IMR-90 (cell line): ENCODE data around the gene MSX1. TPM values are rescaled to one million over a fixed set of nuclear protein-coding genes. Genes with fewer than 3 reads are reported as not detected.

Source experiments
- ATAC-seq: fragments of 200-7000 bp; cut with Tn5 transposase; 2 replicates; pipeline ENCODE4 v1.9.1; 2020; ENCODE audit warnings: low read depth, mild to moderate bottlenecking, moderate library complexity
- BruUV-seq: library from RNA; stranded (reverse); fragments of 400-500 nt; replicated peaks from 2 replicates; lab custom pipeline; 2021; lab: Mats Ljungman, UMichigan
- CTCF ChIA-PET: fragments of 300-600 bp; formaldehyde crosslinking; extraction: SDS; loops from one replicate; lab custom pipeline; 2021; ENCODE audit warnings: antibody characterized with exemption; lab: Yijun Ruan, JAX
- POLR2A ChIA-PET: fragments of 300-600 bp; sonication (Branson Sonifier 250); formaldehyde crosslinking; loops from one replicate; lab custom pipeline; 2022; ENCODE audit warnings: antibody characterized with exemption; ENCODE audit not compliant: unreplicated experiment; lab: Charles Lee
- DNase-seq: peaks from one replicate; pipeline ENCODE4 v3.0.0; 2013
- H2AFZ ChIP-seq: replicated peaks from 2 replicates; pipeline ENCODE3; 2013; ENCODE audit warnings: low read length, mild to moderate bottlenecking; ENCODE audit not compliant: poor library complexity
- H2AK5ac ChIP-seq: 2 replicates; pipeline ENCODE4 v1.6.1; 2013; ENCODE audit warnings: low read depth, low read length, inconsistent platforms
- H2AK9ac ChIP-seq: replicated peaks from 2 replicates; pipeline ENCODE3; 2013; ENCODE audit warnings: mild to moderate bottlenecking, low read depth, low read length, moderate library complexity; ENCODE audit not compliant: poor library complexity
- H2BK120ac ChIP-seq: 2 replicates; pipeline ENCODE4 v1.6.1; 2013; ENCODE audit warnings: low read depth, low read length, inconsistent platforms
- H2BK15ac ChIP-seq: 3 replicates; pipeline ENCODE4 v1.6.1; 2013; ENCODE audit warnings: low read depth, low read length, inconsistent platforms
- H2BK20ac ChIP-seq: 2 replicates; pipeline ENCODE4 v1.6.1; 2013; ENCODE audit warnings: low read depth, mild to moderate bottlenecking, inconsistent platforms, low read length, moderate library complexity
- H2BK5ac ChIP-seq: 2 replicates; pipeline ENCODE4 v1.6.1; 2013; ENCODE audit warnings: mild to moderate bottlenecking, low read depth, low read length, inconsistent platforms; ENCODE audit not compliant: poor library complexity, severe bottlenecking
- H3K14ac ChIP-seq: replicated peaks from 2 replicates; pipeline ENCODE4 v1.6.1; 2013; ENCODE audit warnings: low read depth, low read length, inconsistent platforms
- H3K18ac ChIP-seq: 2 replicates; pipeline ENCODE4 v1.6.1; 2013; ENCODE audit warnings: low read depth, low read length, control low read depth
- H3K23ac ChIP-seq: 2 replicates; pipeline ENCODE4 v1.6.1; 2013; ENCODE audit warnings: low read depth, low read length, inconsistent platforms
- H3K27ac ChIP-seq: 2 replicates; pipeline ENCODE4 v1.5.1; 2013; ENCODE audit warnings: mild to moderate bottlenecking, control low read depth, low read length; ENCODE audit not compliant: insufficient read depth
- H3K27me3 ChIP-seq: 2 replicates; pipeline ENCODE4 v1.6.1; 2013; ENCODE audit warnings: low read length; ENCODE audit not compliant: control insufficient read depth, insufficient read depth
- H3K36me3 ChIP-seq: 2 replicates; pipeline ENCODE4 v1.6.1; 2013; ENCODE audit warnings: low read length, mixed read lengths; ENCODE audit not compliant: control insufficient read depth, insufficient read depth
- H3K4ac ChIP-seq: 2 replicates; pipeline ENCODE4 v1.6.1; 2013; ENCODE audit warnings: low read depth, low read length, inconsistent platforms
- H3K4me1 ChIP-seq: 2 replicates; pipeline ENCODE4 v1.6.1; 2013; ENCODE audit warnings: low read length, mixed read lengths; ENCODE audit not compliant: control insufficient read depth, insufficient read depth
- H3K4me2 ChIP-seq: 2 replicates; pipeline ENCODE4 v1.6.1; 2013; ENCODE audit warnings: low read depth, mild to moderate bottlenecking, control low read depth, low read length, moderate library complexity
- H3K4me3 ChIP-seq: 2 replicates; pipeline ENCODE4 v1.5.1; 2013; ENCODE audit warnings: low read depth, mild to moderate bottlenecking, control low read depth, low read length, moderate library complexity; ENCODE audit not compliant: insufficient read depth
- H3K56ac ChIP-seq: 2 replicates; pipeline ENCODE4 v1.6.1; 2013; ENCODE audit warnings: low read length, inconsistent platforms; ENCODE audit not compliant: insufficient read depth; ENCODE audit errors: extremely low read depth
- H3K79me1 ChIP-seq, 2 experiments: 2 replicates each; pipeline ENCODE4 v1.6.1; 2013; ENCODE audit warnings: low read length in 2 of 2, inconsistent platforms in 1 of 2, low read depth in 1 of 2
- H3K9ac ChIP-seq: 2 replicates; pipeline ENCODE4 v1.6.1; 2013; ENCODE audit warnings: low read depth, low read length, control low read depth
- H3K9me1 ChIP-seq: 2 replicates; pipeline ENCODE4 v1.6.1; 2013; ENCODE audit warnings: low read length, inconsistent platforms; ENCODE audit not compliant: insufficient read depth
- H3K9me3 ChIP-seq: 2 replicates; pipeline ENCODE4 v1.6.1; 2013; ENCODE audit warnings: low read length; ENCODE audit not compliant: control insufficient read depth, insufficient read depth
- H4K20me1 ChIP-seq: 2 replicates; pipeline ENCODE4 v1.6.1; 2013; ENCODE audit warnings: low read length, inconsistent platforms; ENCODE audit not compliant: insufficient read depth
- H4K5ac ChIP-seq: 2 replicates; pipeline ENCODE4 v1.6.1; 2013; ENCODE audit warnings: mild to moderate bottlenecking, low read depth, low read length, control low read depth
- H4K8ac ChIP-seq, 2 experiments: 2 replicates each; pipeline ENCODE4 v1.6.1; 2013; ENCODE audit warnings: low read depth in 2 of 2, low read length in 2 of 2, control low read depth in 1 of 2, inconsistent platforms in 1 of 2
- H4K91ac ChIP-seq: 2 replicates; pipeline ENCODE4 v1.6.1; 2013; ENCODE audit warnings: low read depth, low read length, inconsistent platforms; ENCODE audit not compliant: insufficient read depth
- CHD1 ChIP-seq: IDR thresholded peaks from 2 replicates; pipeline ENCODE4 v1.6.1; 2012; ENCODE audit warnings: low read depth, low read length, improper control_type of control experiment
- ELK1 ChIP-seq: fragments of 150-350 bp; IDR thresholded peaks from 2 replicates; pipeline ENCODE4 v1.6.1; 2016; ENCODE audit warnings: low read depth, mild to moderate bottlenecking, low read length, moderate library complexity, borderline replicate concordance
- NFE2L2 ChIP-seq: fragments of 150-350 bp; IDR thresholded peaks from 2 replicates; pipeline ENCODE4 v1.6.1; 2016; ENCODE audit warnings: low read depth, mild to moderate bottlenecking, low read length
- SMC3 ChIP-seq: fragments of 150-350 bp; IDR thresholded peaks from 2 replicates; pipeline ENCODE4 v1.6.1; 2016; ENCODE audit warnings: low read depth, mild to moderate bottlenecking, antibody characterized with exemption, low read length, moderate library complexity
- WGBS, 2 experiments: methylation state at CpG; one replicate each; pipeline versions ENCODE4 v1.1.5 to v1.1.7; 2013; ENCODE audit warnings: missing lambda C conversion rate in 2 of 2; ENCODE audit not compliant: insufficient read length in 1 of 2; ENCODE audit errors: extremely low coverage in 2 of 2; 5-methylcytosine and 5-hydroxymethylcytosine counted together
- dilution Hi-C: fragments of 300-500 bp; cut with HindIII; formaldehyde crosslinking; loops from one replicate; pipeline ENCODE4 v1.14.3; 2018; ENCODE audit warnings: low sequenced_read_pairs; ENCODE audit not compliant: unreplicated experiment
- in situ Hi-C: fragments of 300-500 bp; cut with MboI; formaldehyde crosslinking; loops from 3 replicates; pipeline ENCODE4 v1.14.3; 2019; ENCODE audit warnings: low sequenced_read_pairs, inconsistent platforms, mixed read lengths
- intact Hi-C: fragments of 100-400 bp; cut with micrococcal nuclease; formaldehyde crosslinking; loops from 2 replicates; pipeline ENCODE4 v1.10.0; 2022
- polyA plus RNA-seq, 3 experiments: library from polyadenylated mRNA; depleted of rRNA; stranded (reverse); fragments of >200 nt; gene quantifications; 2 replicates each; pipeline ENCODE4 v1.2.3, GENCODE V29; 2012; ENCODE audit warnings: low replicate concordance in 1 of 3
- total RNA-seq: library from RNA; depleted of rRNA; stranded (reverse); fragments of >200 nt; gene quantifications from 2 replicates; pipeline ENCODE4 v1.2.3, GENCODE V29; 2012

The MSX1 gene
- total and polyA plus RNA-seq, 2 of the 4 experiments (the other 2 are of a cell fraction): 1.1 to 3.9 TPM

GRCh38 chr4:4901877-4902276 is 42.4 kb downstream of the MSX1 start:
- no peak for ATAC-seq
- H3K9me3 ChIP-seq: no peaks in the 10 kb centered on the region

More at GRCh38 chr4:4901877-4902276, 42.4 kb downstream of the MSX1 start:
- no TSS peak for BruUV-seq
- Histone ChIP-seq H2AK5ac (no peak overlapping the region), H3K4me2 (no peak overlapping the region), H2BK20ac (no peak overlapping the region), H2AFZ (no peak overlapping the region), H3K18ac (no peak overlapping the region), H2AK9ac (no peak overlapping the region), H4K91ac (no peak overlapping the region), H3K4me1 (no peaks in the 10 kb centered on the region), H2BK15ac (no peak overlapping the region), H3K4ac (no peak overlapping the region), H3K27ac (no peak overlapping the region), H3K14ac (no peak overlapping the region), H4K20me1 (no peaks in the 10 kb centered on the region), H4K5ac (no peak overlapping the region), H2BK5ac (no peak overlapping the region), H2BK120ac (no peak overlapping the region), H3K9me1 (no peaks in the 10 kb centered on the region), H3K36me3 (no peaks in the 10 kb centered on the region), H3K56ac (no peak overlapping the region), H4K8ac (no peak overlapping the region), H3K23ac (no peak overlapping the region), H3K79me1 (no peaks in the 10 kb centered on the region), H3K4me3 (no peak overlapping the region), H3K27me3 (peaks cover 9% of the 10 kb centered on the region), H3K9ac (no peak overlapping the region)
- dilution Hi-C loops: no loop called here
- ChIA-PET CTCF (no interaction called here), POLR2A (no interaction called here)
- in situ Hi-C loops: no loop called here
- DNase-seq: no peak
- intact Hi-C loops: no loop called here
- WGBS, 2 experiments: no CpG with 5 or more reads among the region's 2 CpGs
- TF ChIP-seq SMC3 (no peak), ELK1 (no peak), NFE2L2 (no peak), CHD1 (no peak)
